Left renal cortex interstitium (tissue), 4 donors: ENCODE data around the gene NPBWR2. TPM values are rescaled to one million over a fixed set of nuclear protein-coding genes. Genes with fewer than 3 reads are reported as not detected.

Experiments used
- DNase-seq, 4 donors: peaks; one replicate each; pipeline ENCODE4 v3.0.0-alpha.2; 2013; ENCODE audit warnings: low read depth in 4 of 4, low spot score in 2 of 4, missing footprints in 1 of 4
- polyA plus RNA-seq, 4 donors: library from polyadenylated mRNA; unstranded; fragments of 120-200 nt; gene quantifications; one replicate each; pipeline ENCODE4 v1.2.1, GENCODE V29; 2013; ENCODE audit not compliant: insufficient read length in 4 of 4

NPBWR2 gene
- polyA plus RNA-seq, 4 donors = not detected

DNA sequence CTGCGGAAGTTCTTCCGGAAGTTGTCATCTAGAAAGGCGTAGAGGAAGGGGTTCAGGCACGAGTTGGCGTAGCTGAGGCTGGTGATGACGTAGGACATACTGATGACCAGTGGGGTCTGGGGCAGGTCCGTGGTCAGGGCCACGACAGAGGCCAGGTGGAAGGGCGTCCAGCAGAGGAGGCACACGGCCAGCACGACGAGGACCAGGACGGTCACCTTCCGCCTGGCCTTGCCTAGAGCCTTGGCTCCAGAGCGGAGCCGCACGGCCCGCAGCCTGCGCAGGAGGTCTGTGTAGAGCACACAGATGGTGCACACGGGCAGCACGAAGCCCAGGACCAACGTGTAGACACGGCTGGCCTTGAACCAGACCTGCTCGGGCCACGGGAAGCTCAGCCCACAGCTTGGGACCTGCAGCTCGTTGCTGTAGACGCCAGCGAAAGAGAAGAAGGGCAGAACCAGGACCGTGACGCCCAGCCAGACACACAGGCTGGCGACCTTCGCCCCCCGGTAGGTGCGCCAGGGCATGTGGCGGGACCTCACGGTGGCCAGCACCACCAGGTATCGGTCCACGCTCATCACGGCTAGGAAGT lies 1.4 kb downstream of the NPBWR2 start:
- no peak for DNase-seq

- DNase-seq = no peak
Observed at GRCh38 chr20:64104667-64105451, 2.5 kb downstream of the NPBWR2 start.

DNA sequence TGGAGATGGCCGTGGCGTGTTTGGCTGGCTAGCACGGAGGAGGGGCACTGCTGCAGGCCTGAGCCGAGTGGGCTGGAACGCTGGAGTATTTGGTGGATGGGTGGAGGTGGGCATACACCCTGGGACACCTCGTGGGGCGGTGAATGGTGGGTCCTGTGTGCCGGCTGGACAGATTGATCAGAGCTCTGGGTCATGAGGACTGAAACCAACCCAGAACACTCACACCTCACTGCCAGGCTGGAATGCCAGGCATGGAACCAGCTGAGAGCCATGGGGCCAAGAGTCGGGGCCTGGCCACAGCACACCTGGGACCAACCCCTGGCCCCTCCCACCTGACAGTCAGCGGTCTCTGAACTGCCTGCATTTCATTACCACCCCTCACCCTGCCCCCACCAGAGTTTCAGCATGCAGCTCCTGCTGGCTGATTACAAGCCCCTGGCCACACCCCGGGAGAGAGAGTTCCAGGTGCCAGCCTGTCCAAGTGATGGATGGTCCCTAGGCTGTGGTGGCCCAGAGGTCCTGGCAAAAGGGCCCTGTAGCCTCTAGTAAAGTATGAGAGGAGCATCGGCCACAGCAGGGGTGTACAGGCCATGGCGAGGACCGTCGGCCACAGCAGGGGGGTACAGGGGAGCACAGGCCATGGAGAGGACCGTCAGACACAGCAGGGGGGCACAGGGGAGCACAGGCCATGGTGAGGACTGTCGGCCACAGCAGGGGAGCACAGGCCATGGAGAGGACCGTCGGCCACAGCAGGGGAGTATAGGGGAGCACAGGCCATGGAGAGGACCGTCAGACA lies 3.3 kb downstream of the NPBWR2 start:
- DNase-seq = no peak

DNA sequence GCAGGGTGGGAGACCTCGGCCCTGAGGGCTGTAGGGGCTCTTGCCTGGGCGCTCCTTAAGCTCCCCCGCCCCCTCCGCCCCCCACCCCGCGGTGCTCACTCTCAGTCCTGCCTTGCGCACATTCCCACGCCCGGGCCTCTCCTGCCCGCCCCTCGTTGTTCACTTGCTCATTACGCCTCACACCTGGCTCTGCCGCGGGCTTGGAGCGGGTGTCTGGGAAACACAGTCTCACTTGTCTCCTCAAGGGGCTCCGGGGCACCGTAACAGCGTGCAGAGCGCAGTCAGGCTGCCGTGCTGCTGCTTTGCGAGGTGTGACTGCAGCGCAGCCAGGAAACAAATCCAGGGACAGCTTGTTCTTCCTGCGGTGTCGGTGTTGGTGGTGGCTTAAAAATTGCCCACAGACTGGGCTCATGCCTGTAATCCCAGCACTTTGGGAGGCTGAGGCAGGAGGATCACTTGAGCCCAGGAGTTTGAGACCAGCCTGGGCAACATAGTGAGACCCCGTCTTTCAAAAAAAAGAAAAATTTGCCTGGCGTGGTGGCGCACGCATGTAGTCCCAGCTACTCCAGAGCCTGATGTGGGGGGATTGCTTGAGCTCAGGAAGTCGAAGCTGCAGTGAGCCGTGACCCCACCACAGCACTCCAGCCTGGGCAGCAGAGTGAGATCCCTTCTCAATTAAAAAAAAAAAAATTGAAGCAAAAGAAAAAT lies 4.6 kb downstream of the NPBWR2 start:
- no peak for DNase-seq

DNA sequence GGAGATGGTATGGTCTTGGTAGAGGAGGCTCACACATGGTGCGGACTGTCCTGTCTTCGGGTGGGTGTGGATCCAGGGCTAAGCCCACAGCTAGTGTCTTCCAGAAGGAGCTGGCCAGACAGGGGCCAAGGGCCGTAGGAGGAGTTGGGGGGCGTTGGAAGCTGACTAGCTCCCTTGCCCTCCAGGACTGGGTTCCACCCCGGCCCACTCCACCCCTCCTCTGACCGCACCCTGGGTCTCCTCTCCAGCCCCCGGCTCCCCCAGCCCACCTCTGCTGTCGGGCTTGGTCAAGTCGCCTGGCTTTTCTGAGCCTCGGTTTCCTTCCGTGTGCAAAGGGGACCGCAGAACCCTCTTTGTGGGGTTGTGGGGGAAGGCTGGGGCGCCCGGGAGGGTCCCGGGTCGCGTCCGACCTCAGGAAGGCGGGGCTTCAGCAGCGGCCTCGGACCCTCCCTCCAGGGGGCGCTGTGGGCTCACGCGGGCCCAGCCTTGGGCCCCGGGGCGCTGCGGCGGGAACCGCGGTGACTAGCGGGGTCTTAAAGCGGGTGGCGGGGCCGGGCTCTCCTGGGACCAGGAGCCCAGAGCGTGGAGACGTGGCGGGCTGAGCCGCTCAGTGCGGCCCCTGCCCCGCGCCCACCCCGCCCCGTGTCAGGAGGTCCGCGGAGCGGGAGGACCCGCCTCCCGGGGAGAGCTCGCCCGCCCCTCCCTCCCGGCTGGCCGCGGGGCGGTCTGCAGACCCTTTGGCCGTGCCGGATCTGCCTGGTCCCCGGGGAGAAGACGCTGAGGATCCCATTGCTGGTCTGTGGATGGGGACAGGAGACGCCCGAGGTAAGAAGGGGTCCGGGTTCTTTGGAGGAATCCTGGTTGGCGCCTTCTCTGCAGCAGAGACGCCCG lies 5.4 kb downstream of the NPBWR2 start:
- DNase-seq = no peak

DNA sequence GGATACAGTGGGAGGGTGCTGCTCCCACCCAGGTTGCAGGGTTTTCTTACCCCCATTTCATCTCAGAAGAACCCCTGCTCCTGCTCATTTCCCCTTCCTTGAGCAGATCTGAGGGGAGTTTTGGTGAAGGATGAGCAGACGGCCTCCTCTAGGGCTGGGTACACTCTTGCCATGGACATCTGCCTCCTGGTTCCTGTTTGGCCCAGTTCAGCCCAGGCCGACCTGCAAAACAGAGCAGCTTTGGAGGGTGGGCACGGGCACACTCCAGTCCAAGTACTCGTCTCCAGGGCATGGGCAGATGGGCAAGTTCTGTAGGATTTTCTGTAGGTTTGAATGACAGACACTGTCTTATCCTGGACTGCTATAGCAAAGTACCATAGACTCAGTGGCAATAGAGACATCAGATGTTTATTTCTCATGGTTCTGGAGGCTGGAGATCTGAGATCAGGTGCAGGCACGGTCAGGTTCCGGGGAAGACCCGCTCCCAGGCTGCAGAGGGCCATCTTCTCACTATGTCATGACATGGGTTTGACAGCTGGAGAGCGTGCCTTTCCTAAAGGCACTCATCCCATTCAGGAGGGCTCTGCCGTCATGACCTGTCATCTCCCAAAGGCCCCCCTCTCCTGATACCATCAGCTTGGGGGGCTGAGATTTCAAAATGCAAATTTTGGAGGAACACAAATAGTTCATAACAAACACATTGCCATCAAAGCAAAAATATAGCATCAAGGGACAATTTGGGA lies 6.2 kb downstream of the NPBWR2 start:
- DNase-seq = no peak

GRCh38 chr20:64100566-64100888 lies 6.8 kb downstream of the NPBWR2 start:
- no peak for DNase-seq

DNA sequence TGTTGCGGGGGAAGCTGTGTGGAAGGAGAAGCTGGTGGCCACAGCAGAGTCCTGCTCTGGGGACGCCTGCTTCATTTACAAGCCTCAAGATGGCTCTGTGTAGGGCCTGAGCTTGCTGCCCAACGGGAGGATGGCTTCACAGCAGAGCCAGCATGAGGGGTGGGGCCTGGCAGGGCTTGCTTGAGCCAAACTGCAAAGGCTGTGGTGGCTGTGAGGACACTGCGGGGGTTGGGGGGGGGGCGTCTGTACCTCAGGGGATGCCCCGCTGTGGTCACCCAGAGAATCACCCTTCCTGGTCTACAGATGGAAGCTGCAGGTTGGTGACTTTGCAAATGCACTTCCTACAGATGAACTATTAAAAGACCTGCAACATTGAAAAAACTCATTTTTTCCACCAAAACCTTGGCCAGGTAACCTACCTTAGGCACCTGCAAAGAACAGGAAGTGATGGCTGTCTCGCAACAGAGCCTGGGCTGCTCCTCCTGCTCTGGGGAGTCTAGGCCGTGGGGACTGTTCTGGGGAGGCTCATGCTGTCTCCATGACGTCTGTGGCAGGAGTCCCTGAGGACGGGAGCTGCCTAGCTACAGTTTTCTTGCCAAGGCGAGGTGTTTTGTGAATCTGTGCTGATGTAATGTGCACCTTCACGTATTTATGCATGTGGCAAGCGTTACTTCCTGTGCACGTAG lies 7.3 kb downstream of the NPBWR2 start:
- no peak for DNase-seq

DNA sequence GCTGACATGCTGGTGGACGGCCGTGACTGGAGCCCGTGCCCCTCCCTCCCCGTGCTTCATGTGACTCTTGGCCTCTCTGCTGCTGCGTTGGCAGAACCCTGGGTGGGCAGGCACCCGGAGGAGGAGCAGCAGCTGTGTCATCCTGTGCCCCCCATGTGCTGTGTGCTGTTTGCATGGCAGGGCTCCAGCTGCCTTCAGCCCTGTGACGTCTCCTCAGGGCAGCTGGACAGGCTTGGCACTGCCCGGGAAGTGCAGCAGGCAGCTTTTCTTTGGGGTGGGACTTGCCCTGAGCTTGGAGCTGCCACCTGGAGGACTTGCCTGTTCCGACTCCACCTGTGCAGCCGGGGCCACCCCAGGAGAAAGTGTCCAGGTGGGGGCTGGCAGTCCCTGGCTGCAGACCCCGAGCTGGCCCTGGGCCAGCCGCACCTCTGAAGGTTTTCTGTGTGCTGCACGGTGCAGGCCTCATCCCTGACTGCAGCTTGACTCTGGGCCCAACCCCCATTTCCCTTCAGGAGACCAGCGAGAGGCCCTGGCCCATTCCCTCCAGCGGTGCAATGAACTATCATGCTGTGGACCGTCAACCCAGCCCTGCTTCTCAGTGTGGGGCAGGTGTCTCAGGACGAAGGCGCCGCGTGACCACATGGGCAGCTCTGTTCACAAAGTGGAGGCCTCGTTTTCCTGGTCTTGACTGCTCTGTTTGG lies 8.1 kb downstream of the NPBWR2 start:
- no peak for DNase-seq

DNA sequence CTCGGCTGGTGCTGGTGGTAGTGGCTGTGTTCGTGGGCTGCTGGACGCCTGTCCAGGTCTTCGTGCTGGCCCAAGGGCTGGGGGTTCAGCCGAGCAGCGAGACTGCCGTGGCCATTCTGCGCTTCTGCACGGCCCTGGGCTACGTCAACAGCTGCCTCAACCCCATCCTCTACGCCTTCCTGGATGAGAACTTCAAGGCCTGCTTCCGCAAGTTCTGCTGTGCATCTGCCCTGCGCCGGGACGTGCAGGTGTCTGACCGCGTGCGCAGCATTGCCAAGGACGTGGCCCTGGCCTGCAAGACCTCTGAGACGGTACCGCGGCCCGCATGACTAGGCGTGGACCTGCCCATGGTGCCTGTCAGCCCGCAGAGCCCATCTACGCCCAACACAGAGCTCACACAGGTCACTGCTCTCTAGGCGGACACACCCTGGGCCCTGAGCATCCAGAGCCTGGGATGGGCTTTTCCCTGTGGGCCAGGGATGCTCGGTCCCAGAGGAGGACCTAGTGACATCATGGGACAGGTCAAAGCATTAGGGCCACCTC lies 8.8 kb downstream of the NPBWR2 start:
- DNase-seq = no peak

DNA sequence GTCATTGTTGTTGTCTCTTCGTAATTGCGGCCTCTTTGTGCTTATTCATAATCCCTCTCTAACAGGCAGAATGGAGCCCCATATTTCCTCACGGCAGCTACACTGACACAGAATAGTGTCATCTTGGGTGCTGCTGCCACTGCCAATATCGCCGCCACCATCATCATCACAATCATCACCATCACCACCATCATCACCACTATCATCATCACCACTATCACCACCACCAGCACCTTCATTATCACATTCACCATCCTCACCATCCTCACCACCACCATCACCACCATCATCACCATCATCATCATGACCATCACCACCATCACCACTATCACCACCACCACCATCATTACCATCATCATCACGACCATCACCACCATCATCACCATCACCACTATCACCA lies 10.8 kb downstream of the NPBWR2 start:
- no peak for DNase-seq

GRCh38 chr20:64095927-64096326 lies 11.4 kb downstream of the NPBWR2 start:
- DNase-seq = no peak

DNA sequence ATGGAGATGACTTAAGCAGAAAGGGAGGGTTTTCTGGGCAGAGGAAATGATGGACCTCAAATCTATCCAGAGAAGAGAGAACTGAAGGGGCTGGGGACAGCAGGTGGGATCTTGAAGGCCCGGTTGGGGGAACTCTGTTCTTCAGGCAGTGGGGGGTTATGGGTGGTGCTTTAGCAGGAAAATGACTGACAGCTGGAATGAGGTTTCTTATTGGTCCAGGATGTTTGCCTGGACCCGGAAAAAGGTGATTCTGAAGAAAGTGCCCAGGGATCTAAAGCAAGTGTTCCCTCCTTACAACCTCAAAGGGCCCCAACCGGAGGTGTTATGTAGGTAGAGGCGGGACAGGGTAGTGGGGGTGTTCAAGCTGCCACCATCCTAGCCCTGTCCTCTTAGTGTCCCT lies 11.9 kb downstream of the NPBWR2 start:
- no peak for DNase-seq

DNA sequence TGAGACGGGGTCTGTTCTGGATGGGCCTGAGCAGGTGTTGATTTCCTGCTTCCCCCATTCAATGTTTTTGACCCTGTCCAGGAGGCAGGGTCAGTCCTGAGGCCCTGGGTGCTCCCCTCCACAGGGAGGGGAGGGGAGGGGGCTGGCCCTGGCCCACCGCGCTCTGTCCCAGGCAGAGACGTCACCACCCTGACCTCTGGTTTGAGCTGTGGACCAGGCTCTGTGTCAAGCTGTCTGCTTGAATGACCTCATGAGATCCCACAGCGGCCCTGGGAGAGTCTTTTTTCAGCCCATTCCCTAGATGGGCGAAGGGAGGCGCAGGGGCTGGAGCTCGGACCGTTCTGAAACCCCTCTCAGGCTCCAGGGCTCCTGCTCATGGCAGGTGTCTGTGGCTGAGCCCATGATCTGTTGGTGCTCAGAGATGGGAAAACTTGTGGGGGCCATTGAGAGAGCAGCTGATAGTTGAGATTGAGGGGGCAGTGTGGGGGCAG lies 14.3 kb downstream of the NPBWR2 start:
- no peak for DNase-seq

DNA sequence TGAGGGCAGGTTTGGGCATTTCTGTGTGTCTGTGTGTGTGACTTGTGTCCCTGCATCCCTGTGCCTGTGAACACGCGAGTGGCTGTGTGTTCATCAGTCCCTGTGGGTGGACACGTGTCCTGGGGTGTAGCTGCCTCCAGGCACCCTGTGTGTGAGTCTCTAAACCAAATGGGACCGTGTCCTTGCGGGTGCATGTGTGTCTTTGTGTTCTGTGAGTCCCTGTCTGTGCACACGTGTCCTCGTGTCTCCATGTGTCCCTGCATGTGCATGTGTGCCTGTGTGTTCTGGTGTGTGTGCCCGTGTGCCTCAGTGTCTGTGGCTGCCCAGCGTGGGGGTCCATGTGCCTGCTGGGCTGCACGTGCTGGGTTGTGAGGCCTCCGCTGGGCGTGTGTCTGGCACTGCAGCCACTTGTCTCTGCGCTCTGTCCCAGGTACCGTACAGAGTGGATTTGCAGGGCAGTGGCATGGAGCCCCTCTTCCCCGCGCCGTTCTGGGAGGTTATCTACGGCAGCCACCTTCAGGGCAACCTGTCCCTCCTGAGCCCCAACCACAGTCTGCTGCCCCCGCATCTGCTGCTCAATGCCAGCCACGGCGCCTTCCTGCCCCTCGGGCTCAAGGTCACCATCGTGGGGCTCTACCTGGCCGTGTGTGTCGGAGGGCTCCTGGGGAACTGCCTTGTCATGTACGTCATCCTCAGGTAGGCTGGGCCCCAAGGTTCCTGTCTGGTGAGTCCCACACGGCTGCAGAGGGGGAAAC lies 14.9 kb downstream of the NPBWR2 start:
- no peak for DNase-seq

DNA sequence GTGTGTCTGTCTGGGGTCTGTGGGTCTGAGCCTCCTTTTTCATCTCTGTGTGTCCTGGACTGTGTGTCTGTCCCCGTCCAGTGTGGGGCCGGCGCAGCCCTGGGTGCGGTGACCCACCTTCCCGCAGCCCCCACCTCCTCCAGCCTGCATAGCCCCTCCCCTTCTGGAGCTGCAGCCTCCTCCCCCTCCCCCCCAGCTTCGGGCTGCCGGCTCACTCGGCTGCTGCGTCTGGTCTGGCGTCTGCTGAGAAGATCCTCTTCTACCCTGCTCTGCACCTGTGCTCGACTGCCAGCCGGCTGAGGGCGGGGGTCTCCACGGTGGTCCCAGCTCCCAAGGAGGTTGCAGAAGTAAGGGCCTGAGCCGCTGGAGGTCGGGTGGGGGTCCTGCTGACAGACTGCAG lies 15.6 kb downstream of the NPBWR2 start:
- DNase-seq = no peak

- no peak for DNase-seq
Observed at GRCh38 chr20:64091340-64091739, 16.0 kb downstream of the NPBWR2 start.
